Effector memory CD8-positive, alpha-beta T cell (primary cell): ENCODE results near the gene FBRSL1.

Experiments
- ATAC-seq: fragments of 150-1000 bp; cut with Tn5 transposase; replicated peaks from 2 replicates; pipeline ENCODE4 v1.10.0; 2021; ENCODE audit warnings: mild to moderate bottlenecking, moderate library complexity
- DNase-seq, 3 experiments: peaks; one replicate each; pipeline ENCODE4 v3.0.0; 2021
- H3K27ac Mint-ChIP-seq, 2 donors: one replicate each; pipeline ENCODE4 v1.8.0; 2022; ENCODE audit warnings: mild to moderate bottlenecking in 2 of 2, mixed read lengths in 2 of 2, moderate library complexity in 2 of 2
- H3K27me3 Mint-ChIP-seq, 2 donors: one replicate each; pipeline ENCODE4 v1.8.0; 2022; ENCODE audit warnings: mixed read lengths in 2 of 2
- H3K36me3 Mint-ChIP-seq: one replicate; pipeline ENCODE4 v1.8.0; 2022; ENCODE audit warnings: mild to moderate bottlenecking, moderate library complexity, mixed read lengths; ENCODE audit not compliant: insufficient read depth
- H3K4me1 Mint-ChIP-seq, 2 donors: one replicate each; pipeline ENCODE4 v1.8.0; 2022; ENCODE audit warnings: low read depth in 2 of 2, mixed read lengths in 2 of 2
- H3K4me3 Mint-ChIP-seq, 2 donors: one replicate each; pipeline ENCODE4 v1.8.0; 2022; ENCODE audit warnings: mild to moderate bottlenecking in 2 of 2, mixed read lengths in 2 of 2, moderate library complexity in 2 of 2
- H3K9me3 Mint-ChIP-seq, 2 donors: one replicate each; pipeline ENCODE4 v1.8.0; 2022; ENCODE audit warnings: mixed read lengths in 2 of 2

FBRSL1 gene

GRCh38 chr12:132495629-132496357, 5.8 kb downstream of the FBRSL1 start:
- peak overlapping the region in 1 of 2 donors; percentile 87 for H3K27ac Mint-ChIP-seq

GRCh38 chr12:132496358-132496669, 6.4 kb downstream of the FBRSL1 start:
- Mint-ChIP-seq H3K36me3 (peaks cover 37% of the 10 kb centered on the region), H3K27me3 (no peaks in the 10 kb centered on the region)

More at GRCh38 chr12:132495629-132496357, 5.8 kb downstream of the FBRSL1 start:
- DNase-seq (no peak), ATAC-seq (no peak)
- H3K27me3 Mint-ChIP-seq, result no peaks in the 10 kb centered on the region
- H3K4me3 Mint-ChIP-seq, result peak overlapping the region in 1 of 2 donors; percentile 41
- peaks cover 40% of the 10 kb centered on the region for H3K36me3 Mint-ChIP-seq
- H3K9me3 Mint-ChIP-seq, result no peaks in the 10 kb centered on the region
- peaks cover 66 to 72% of the 10 kb centered on the region in 2 donors for H3K4me1 Mint-ChIP-seq

DNA sequence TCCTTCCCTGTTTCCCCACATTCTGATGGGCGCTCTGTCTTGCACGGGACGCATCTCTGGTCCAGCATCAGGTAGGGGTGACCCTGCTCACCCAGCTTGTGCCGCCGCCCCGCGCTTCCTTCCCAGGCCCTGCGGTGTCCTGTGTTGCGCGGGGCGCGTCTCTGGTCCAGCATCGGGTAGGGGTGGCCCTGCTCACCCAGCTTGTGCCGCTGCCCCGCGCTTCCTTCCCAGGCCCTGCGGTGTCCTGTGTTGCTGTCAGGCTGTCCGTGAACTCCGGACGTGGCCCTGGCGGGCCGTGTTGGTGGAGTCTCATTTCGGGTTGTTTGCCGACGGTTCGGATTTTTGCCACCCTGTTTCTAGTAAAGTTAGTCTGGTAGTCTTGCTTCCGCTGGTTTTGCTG, 6.8 kb downstream of the FBRSL1 start:
- ATAC-seq, result no peak
- Mint-ChIP-seq H3K4me1 (peaks cover 59 to 68% of the 10 kb centered on the region in 2 donors), H3K27me3 (no peaks in the 10 kb centered on the region), H3K36me3 (peaks cover 33% of the 10 kb centered on the region), H3K9me3 (no peaks in the 10 kb centered on the region), H3K27ac (peak overlapping the region; percentile 41 to 88), H3K4me3 (peak overlapping the region in 1 of 2 donors; percentile 41)
- no peak for DNase-seq

More at GRCh38 chr12:132496358-132496669, 6.4 kb downstream of the FBRSL1 start:
- peak overlapping the region in 1 of 2 donors; percentile 41 for H3K4me3 Mint-ChIP-seq
- peak overlapping the region in 1 of 2 donors; percentile 41 for H3K27ac Mint-ChIP-seq
- DNase-seq (no peak), ATAC-seq (no peak)
- peaks cover 63 to 71% of the 10 kb centered on the region in 2 donors for H3K4me1 Mint-ChIP-seq
- H3K9me3 Mint-ChIP-seq, result no peaks in the 10 kb centered on the region

DNA sequence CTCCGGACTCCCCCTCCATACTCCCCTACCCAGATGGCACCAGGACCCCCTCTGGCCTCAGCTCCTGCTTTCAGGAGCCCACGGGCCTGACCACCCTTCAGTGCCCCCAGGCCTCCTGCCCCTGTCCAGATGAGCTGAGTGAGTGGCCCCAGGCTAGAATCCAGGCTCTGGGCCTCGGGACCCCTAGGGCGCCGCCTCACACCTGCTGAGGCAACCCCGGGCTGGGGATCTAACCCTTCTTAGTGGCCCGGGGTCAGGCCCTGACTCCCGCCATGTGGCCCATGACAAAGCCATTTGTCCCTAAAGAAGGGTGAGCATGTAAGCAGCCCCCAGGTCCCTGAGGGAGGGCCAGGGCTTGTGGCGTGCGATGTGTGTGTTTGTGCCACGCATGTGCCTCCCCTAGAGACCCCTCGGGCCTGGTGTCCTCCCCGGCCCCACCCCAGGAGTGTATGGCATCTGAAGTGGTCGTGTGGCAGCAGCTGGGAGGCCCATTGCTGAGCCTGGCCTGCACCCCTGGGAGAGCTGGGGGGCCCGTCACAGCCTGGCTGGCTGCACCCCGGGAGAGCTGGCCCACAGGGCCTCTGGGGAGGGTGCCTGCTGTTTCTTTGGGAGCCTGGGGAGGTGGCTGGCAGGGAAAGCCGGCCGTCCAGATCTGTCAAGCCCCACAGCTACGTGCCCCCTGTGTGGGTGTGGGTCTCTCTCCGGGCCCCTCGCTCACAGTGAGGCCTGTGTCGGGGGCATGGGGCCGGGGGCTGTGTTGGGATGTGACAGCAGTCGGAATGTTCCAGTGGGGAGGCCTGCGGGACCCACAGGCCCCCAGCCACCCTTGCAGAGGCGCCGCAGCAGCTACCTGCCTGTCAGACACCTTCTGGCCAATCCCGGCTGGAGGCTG, 7.8 kb downstream of the FBRSL1 start:
- ATAC-seq, result no peak
- no peak for DNase-seq
- Mint-ChIP-seq H3K4me3 (no peak overlapping the region), H3K27ac (peak overlapping the region; percentile 57 to 88), H3K36me3 (peaks cover 36% of the 10 kb centered on the region), H3K27me3 (no peaks in the 10 kb centered on the region), H3K4me1 (peaks cover 55 to 67% of the 10 kb centered on the region in 2 donors), H3K9me3 (no peaks in the 10 kb centered on the region)

GRCh38 chr12:132498931-132499330, 9.0 kb downstream of the FBRSL1 start:
- Mint-ChIP-seq H3K27me3 (no peaks in the 10 kb centered on the region), H3K4me3 (peak overlapping the region in 1 of 2 donors; percentile 10), H3K36me3 (peaks cover 44% of the 10 kb centered on the region), H3K27ac (peak overlapping the region; percentile 54 to 69), H3K9me3 (no peaks in the 10 kb centered on the region), H3K4me1 (peaks cover 57 to 66% of the 10 kb centered on the region in 2 donors)
- DNase-seq (no peak), ATAC-seq (no peak)

DNA sequence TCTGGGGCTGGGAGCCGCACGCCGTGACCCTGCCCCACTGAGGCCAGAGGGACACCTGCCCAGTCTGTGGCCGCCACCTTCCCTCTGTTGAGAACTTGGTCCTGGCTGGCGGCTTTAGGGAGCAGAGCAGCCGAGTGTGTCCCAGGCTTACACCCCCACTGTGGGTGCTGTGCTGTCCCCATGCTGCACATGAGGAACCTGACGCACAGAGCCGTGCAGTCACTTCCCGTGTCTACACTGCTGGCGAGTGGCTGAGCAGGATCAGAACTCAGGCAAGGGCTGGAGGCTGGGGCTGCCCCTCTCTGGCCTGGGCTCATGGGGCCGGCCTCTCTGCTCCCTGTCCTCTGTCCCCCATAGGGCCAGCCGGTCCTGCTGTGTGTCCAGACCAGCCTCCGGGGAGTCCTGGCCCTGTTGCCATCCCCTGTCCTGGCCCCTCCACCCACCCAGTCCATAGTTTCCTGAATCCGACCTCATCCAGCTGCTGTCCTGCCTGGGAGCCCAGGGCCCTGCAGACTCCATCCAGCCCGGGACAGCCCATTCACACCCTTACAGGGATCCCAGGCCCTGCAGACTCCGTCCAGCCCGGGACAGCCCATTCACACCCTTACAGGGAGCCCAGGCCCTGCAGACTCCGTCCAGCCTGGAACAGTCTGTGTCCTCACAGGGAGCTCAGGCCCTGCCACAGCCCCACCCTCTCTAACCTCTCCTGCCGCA, 10.3 kb downstream of the FBRSL1 start:
- DNase-seq (no peak), ATAC-seq (no peak)
- Mint-ChIP-seq H3K36me3 (peaks cover 46% of the 10 kb centered on the region), H3K27ac (peak overlapping the region; percentile 72 to 84), H3K4me1 (peaks cover 52 to 65% of the 10 kb centered on the region in 2 donors), H3K9me3 (no peaks in the 10 kb centered on the region), H3K4me3 (peak overlapping the region in 1 of 2 donors; percentile 51), H3K27me3 (no peaks in the 10 kb centered on the region)

DNA sequence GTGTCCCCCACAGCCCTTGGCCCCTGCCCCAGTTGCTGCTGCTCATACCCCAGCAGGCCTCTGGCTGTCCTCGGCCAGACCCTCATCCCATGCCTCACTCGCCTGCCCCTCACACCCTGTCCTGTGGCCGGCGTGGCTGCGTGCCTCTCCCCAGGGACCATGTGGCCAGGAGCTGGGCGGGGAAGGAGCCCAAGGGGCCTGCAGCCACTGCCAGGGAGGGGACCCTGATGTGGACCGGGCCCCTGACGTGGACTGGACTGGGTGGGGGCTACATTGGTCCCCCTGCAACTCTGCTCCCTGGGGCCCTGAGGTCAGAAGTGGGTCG, 10.9 kb downstream of the FBRSL1 start:
- H3K9me3 Mint-ChIP-seq, result no peaks in the 10 kb centered on the region
- H3K4me3 Mint-ChIP-seq, result peak overlapping the region in 1 of 2 donors; percentile 10
- ATAC-seq, result no peak
- DNase-seq, result no peak
- H3K36me3 Mint-ChIP-seq, result peaks cover 51% of the 10 kb centered on the region
- H3K27ac Mint-ChIP-seq, result peak overlapping the region; percentile 72 to 84
- no peaks in the 10 kb centered on the region for H3K27me3 Mint-ChIP-seq
- peaks cover 57 to 70% of the 10 kb centered on the region in 2 donors for H3K4me1 Mint-ChIP-seq

- ATAC-seq, result no peak
- Mint-ChIP-seq H3K27ac (peak overlapping the region; percentile 85 to 88), H3K4me3 (peak overlapping the region in 1 of 2 donors; percentile 10), H3K9me3 (no peaks in the 10 kb centered on the region), H3K27me3 (no peaks in the 10 kb centered on the region), H3K4me1 (peaks cover 57 to 70% of the 10 kb centered on the region in 2 donors), H3K36me3 (peaks cover 53% of the 10 kb centered on the region)
- no peak for DNase-seq
These were observed 11.4 kb downstream of the FBRSL1 start for GRCh38 chr12:132501204-132501940.

GRCh38 chr12:132502149-132502881, 12.4 kb downstream of the FBRSL1 start:
- no peaks in the 10 kb centered on the region for H3K27me3 Mint-ChIP-seq
- no peaks in the 10 kb centered on the region for H3K9me3 Mint-ChIP-seq
- H3K36me3 Mint-ChIP-seq, result peaks cover 57% of the 10 kb centered on the region
- H3K27ac Mint-ChIP-seq, result peak overlapping the region; percentile 85 to 88
- ATAC-seq, result no peak
- H3K4me3 Mint-ChIP-seq, result peak overlapping the region in 1 of 2 donors; percentile 15
- DNase-seq, result no peak
- peaks cover 61 to 74% of the 10 kb centered on the region in 2 donors for H3K4me1 Mint-ChIP-seq

DNA sequence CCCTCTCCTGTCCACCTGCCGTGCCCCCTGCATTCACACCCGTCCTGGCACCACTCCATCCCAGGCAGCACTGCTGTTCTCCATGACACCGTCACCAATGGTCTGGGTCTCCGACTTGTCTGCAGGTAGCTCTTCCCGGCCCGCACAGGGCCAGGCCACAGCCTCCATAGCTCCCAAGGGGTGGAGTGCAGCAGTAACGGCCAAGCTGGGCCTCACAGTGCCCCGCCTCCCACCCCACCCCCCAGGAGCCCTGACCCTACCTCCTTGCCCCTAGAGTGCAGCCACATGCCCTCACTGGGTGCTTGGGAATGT, 12.9 kb downstream of the FBRSL1 start:
- Mint-ChIP-seq H3K27me3 (no peaks in the 10 kb centered on the region), H3K27ac (peak overlapping the region; percentile 83 to 88), H3K4me1 (peaks cover 61 to 72% of the 10 kb centered on the region in 2 donors), H3K9me3 (no peaks in the 10 kb centered on the region), H3K36me3 (peaks cover 56% of the 10 kb centered on the region), H3K4me3 (peak overlapping the region in 1 of 2 donors; percentile 42)
- no peak for DNase-seq
- no peak for ATAC-seq

DNA sequence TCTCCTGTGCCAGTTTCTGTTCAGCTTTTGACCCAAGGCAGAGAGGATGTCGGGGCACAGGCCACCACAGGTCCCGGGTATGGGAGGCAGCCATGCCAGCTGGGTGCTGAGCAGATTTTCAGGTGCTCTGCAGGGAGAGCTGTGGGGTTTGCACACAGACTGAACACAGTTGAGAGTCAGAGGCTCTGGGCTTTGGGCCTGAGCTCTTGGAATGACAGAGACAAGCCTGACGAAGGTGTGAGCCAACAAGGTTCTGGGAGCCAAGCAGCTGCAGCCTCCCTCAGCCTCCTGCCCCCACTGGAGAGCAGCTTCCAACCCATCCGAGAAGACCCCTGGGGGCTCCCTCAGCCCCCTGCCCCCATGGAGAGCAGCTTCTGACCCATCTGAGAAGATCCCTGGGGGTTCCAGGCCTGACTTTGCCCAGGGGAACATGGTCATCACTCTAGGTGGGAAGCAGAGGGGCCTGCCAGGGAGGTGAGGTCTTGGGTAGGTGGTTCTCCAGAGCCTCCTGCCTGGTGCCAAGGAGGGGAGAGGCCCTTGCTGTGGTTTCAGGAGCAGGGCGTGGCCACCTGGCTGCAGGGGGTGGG, 13.8 kb downstream of the FBRSL1 start:
- H3K4me1 Mint-ChIP-seq, result peaks cover 57 to 70% of the 10 kb centered on the region in 2 donors
- ATAC-seq (no peak), DNase-seq (no peak)
- no peaks in the 10 kb centered on the region for H3K9me3 Mint-ChIP-seq
- peak overlapping the region; percentile 33 to 42 for H3K4me3 Mint-ChIP-seq
- H3K27ac Mint-ChIP-seq, result peak overlapping the region; percentile 83 to 88
- H3K27me3 Mint-ChIP-seq, result no peaks in the 10 kb centered on the region
- H3K36me3 Mint-ChIP-seq, result peaks cover 60% of the 10 kb centered on the region
